Measurements from ENCODE around the gene CDPF1.

GRCh38 chr22:46250035-46250782 is at the start of gene CDPF1:
- TF ChIP-seq CTCF (IDR thresholded peaks at IDR 0.05) (no peak; the same call in 1 of the 2 replicates), ZFX (IDR thresholded peaks at IDR 0.05; ENCODE audit: borderline replicate concordance) (no peak)

Data from 22Rv1 (cell line).